G401.6 (cell line): Measurements from ENCODE around the gene SLC2A2.
A peak's percentile ranks its signal among the peaks of the same experiment; 100 is the strongest.
"Not testable (repeated sequence)": the region's sequence is repeated elsewhere in the genome, so short reads cannot be mapped to it uniquely, and the experiment has no call there.

Experiments
- FAIRE-seq: peaks from 2 replicates; lab custom pipeline; 2012; peaks lifted over from hg19 to GRCh38; lab: Jason Lieb, UNC

The SLC2A2 gene

GRCh38 chr3:170985304-170985703 is 41.2 kb downstream of the SLC2A2 start:
- FAIRE-seq, result no peak

- FAIRE-seq, result no peak
These were observed 43.8 kb downstream of the SLC2A2 start for GRCh38 chr3:170982733-170983132.

GRCh38 chr3:170980399-170980798 is 46.1 kb downstream of the SLC2A2 start:
- no peak for FAIRE-seq

- FAIRE-seq, result no peak
These were observed 48.4 kb downstream of the SLC2A2 start for GRCh38 chr3:170977949-170978745.

- no peak for FAIRE-seq
These were observed 50.4 kb downstream of the SLC2A2 start for GRCh38 chr3:170976190-170976519.

- no peak for FAIRE-seq
These were observed 51.0 kb downstream of the SLC2A2 start for GRCh38 chr3:170975283-170976189.

GRCh38 chr3:170974872-170975271 is 51.6 kb downstream of the SLC2A2 start:
- no peak for FAIRE-seq

- FAIRE-seq, result not testable (repeated sequence)
These were observed 53.6 kb downstream of the SLC2A2 start for GRCh38 chr3:170972917-170973316.

- FAIRE-seq, result no peak
These were observed 59.4 kb downstream of the SLC2A2 start for GRCh38 chr3:170967126-170967525.

- no peak for FAIRE-seq
These were observed 60.0 kb downstream of the SLC2A2 start for GRCh38 chr3:170966495-170966894.

- FAIRE-seq, result no peak
These were observed 64.1 kb downstream of the SLC2A2 start for GRCh38 chr3:170962411-170962810.

GRCh38 chr3:170961616-170962400 is 64.7 kb downstream of the SLC2A2 start:
- FAIRE-seq, result peak; percentile 95

GRCh38 chr3:170959457-170959856 is 67.1 kb downstream of the SLC2A2 start:
- FAIRE-seq, result no peak

GRCh38 chr3:170956647-170957046 is 69.9 kb downstream of the SLC2A2 start:
- no peak for FAIRE-seq

- no peak for FAIRE-seq
These were observed 72.8 kb downstream of the SLC2A2 start for GRCh38 chr3:170953736-170954135.

- no peak for FAIRE-seq
These were observed 73.3 kb downstream of the SLC2A2 start for GRCh38 chr3:170953229-170953628.

GRCh38 chr3:170949211-170949610 is 77.3 kb downstream of the SLC2A2 start:
- no peak for FAIRE-seq

- no peak for FAIRE-seq
These were observed 79.3 kb downstream of the SLC2A2 start for GRCh38 chr3:170947018-170947769.
